ENCODE measurements around the gene PCK2.

- TF ChIP-seq, protein P1, sequence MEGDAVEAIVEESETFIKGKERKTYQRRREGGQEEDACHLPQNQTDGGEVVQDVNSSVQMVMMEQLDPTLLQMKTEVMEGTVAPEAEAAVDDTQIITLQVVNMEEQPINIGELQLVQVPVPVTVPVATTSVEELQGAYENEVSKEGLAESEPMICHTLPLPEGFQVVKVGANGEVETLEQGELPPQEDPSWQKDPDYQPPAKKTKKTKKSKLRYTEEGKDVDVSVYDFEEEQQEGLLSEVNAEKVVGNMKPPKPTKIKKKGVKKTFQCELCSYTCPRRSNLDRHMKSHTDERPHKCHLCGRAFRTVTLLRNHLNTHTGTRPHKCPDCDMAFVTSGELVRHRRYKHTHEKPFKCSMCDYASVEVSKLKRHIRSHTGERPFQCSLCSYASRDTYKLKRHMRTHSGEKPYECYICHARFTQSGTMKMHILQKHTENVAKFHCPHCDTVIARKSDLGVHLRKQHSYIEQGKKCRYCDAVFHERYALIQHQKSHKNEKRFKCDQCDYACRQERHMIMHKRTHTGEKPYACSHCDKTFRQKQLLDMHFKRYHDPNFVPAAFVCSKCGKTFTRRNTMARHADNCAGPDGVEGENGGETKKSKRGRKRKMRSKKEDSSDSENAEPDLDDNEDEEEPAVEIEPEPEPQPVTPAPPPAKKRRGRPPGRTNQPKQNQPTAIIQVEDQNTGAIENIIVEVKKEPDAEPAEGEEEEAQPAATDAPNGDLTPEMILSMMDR (IDR thresholded peaks at IDR 0.05): no peak
- no peak for TF ChIP-seq POLR2A (IDR thresholded peaks at IDR 0.05)
These were observed 25.2 kb upstream of the PCK2 start for GRCh38 chr14:24068711-24069410.

Measured in testis (tissue), 2 donors.